Mucosa of descending colon (tissue), 3 donors: ENCODE results near the gene ELMO3. TPM values are rescaled to one million over a fixed set of nuclear protein-coding genes. Genes with fewer than 3 reads are reported as not detected.

Experiments used
- ATAC-seq: fragments of 200-7000 bp; cut with Tn5 transposase; one replicate; pipeline ENCODE4 v1.9.1; 2020; ENCODE audit warnings: mild to moderate bottlenecking, moderate library complexity
- DNase-seq, 3 donors: peaks; one replicate each; pipeline ENCODE4 v3.0.0-alpha.2; 2020
- H3K36me3 ChIP-seq: fragments of 200-600 bp; one replicate; pipeline ENCODE4 v1.8.0; 2021; ENCODE audit warnings: low read depth, mild to moderate bottlenecking
- H3K4me1 ChIP-seq: fragments of 200-600 bp; one replicate; pipeline ENCODE4 v1.8.0; 2021; ENCODE audit warnings: low read depth, mild to moderate bottlenecking
- H3K4me3 ChIP-seq: fragments of 200-600 bp; one replicate; pipeline ENCODE4 v1.8.0; 2021; ENCODE audit warnings: mild to moderate bottlenecking
- H3K9me3 ChIP-seq: fragments of 200-600 bp; one replicate; pipeline ENCODE4 v1.8.0; 2021; ENCODE audit warnings: mild to moderate bottlenecking
- CTCF ChIP-seq: fragments of 200-600 bp; IDR thresholded peaks from one replicate; pipeline ENCODE4 v1.8.0; 2022; ENCODE audit warnings: antibody characterized with exemption, mild to moderate bottlenecking
- intact Hi-C, 2 donors: fragments of 100-400 bp; cut with DNase I in 1 of 2; cut with micrococcal nuclease in 1 of 2; formaldehyde crosslinking; loops; one replicate each; pipeline versions ENCODE4 v1.11.0 to v1.11.1; 2022; cut with DNase I, micrococcal nuclease
- total RNA-seq, 3 donors: library from RNA; stranded (reverse); fragmentation: NEBNext Ultra II Directional in 2 of 3; extraction: Animal tissue kit (Norgen Biotek cat#: 25700) in 2 of 3; gene quantifications; one replicate each; pipeline versions ENCODE4 v1.2.1 to v1.2.4, GENCODE V29; 2021 to 2023
- donor health status: DM: no; HTN: no; CAD: no; lungs with moderate emphysema.
- donor health status: DM: no; HTN: no; CAD: no.
- donor health status: DM: no; HTN: yes; CAD: no.

ELMO3 gene
- total RNA-seq, 3 donors from 2014 or later = 25.4 to 68.0 (median 42.1) TPM

- intact Hi-C loops = no loop called here
Measured at GRCh38 chr16:67193536-67193935, 5.4 kb upstream of the ELMO3 start.

GRCh38 chr16:67194260-67194659, 4.7 kb upstream of the ELMO3 start:
- ATAC-seq (no peak), DNase-seq (no peak)
- TF ChIP-seq CTCF = no peak
- H3K4me3 ChIP-seq = no peak overlapping the region
- intact Hi-C loops = no loop called here
- H3K36me3 ChIP-seq = peaks cover 14% of the 10 kb centered on the region
- peaks cover 39% of the 10 kb centered on the region for H3K4me1 ChIP-seq
- no peaks in the 10 kb centered on the region for H3K9me3 ChIP-seq

More at GRCh38 chr16:67193536-67193935, 5.4 kb upstream of the ELMO3 start:
- DNase-seq (no peak), ATAC-seq (no peak)
- no peak for TF ChIP-seq CTCF
- Histone ChIP-seq H3K4me3 (no peak overlapping the region), H3K36me3 (peaks cover 14% of the 10 kb centered on the region), H3K9me3 (no peaks in the 10 kb centered on the region), H3K4me1 (peaks cover 34% of the 10 kb centered on the region)

- ATAC-seq (no peak), DNase-seq (no peak)
- Histone ChIP-seq H3K4me3 (no peak overlapping the region), H3K4me1 (peaks cover 45% of the 10 kb centered on the region), H3K36me3 (peaks cover 14% of the 10 kb centered on the region), H3K9me3 (no peaks in the 10 kb centered on the region)
- intact Hi-C loops = no loop called here
- no peak for TF ChIP-seq CTCF
Measured at GRCh38 chr16:67195676-67196075, 3.3 kb upstream of the ELMO3 start.

- Histone ChIP-seq H3K4me3 (no peak overlapping the region), H3K4me1 (peaks cover 39% of the 10 kb centered on the region), H3K9me3 (no peaks in the 10 kb centered on the region), H3K36me3 (peaks cover 14% of the 10 kb centered on the region)
- ATAC-seq (no peak), DNase-seq (no peak)
- intact Hi-C loops = no loop called here
- TF ChIP-seq CTCF = no peak
Measured at GRCh38 chr16:67196881-67197280, 2.0 kb upstream of the ELMO3 start.

GRCh38 chr16:67197704-67198103, 1.2 kb upstream of the ELMO3 start:
- no peak overlapping the region for H3K4me3 ChIP-seq
- H3K36me3 ChIP-seq = peaks cover 15% of the 10 kb centered on the region
- H3K9me3 ChIP-seq = no peaks in the 10 kb centered on the region
- TF ChIP-seq CTCF = no peak
- ATAC-seq (no peak), DNase-seq (no peak)
- intact Hi-C loops = no loop called here
- peaks cover 36% of the 10 kb centered on the region for H3K4me1 ChIP-seq

- no peaks in the 10 kb centered on the region for H3K9me3 ChIP-seq
- intact Hi-C loops = no loop called here
- H3K4me1 ChIP-seq = peaks cover 30% of the 10 kb centered on the region
- TF ChIP-seq CTCF = peak; percentile 78
- H3K4me3 ChIP-seq = no peak overlapping the region
- DNase-seq (peak; percentile 81 to 82 (median 81)), ATAC-seq (peak; percentile 69)
- H3K36me3 ChIP-seq = peaks cover 21% of the 10 kb centered on the region
Measured at GRCh38 chr16:67198238-67198734, 645 bp upstream of the ELMO3 start.
